Vagina (tissue), 2 donors: ENCODE measurements around the gene MICAL2. TPM values are rescaled to one million over a fixed set of nuclear protein-coding genes. Genes with fewer than 3 reads are reported as not detected.

Experiments used
- DNase-seq, 2 donors: peaks; one replicate each; pipeline ENCODE4 v3.0.0-alpha.2; 2017; ENCODE audit errors: extremely low spot score in 2 of 2
- H3K27ac ChIP-seq: fragments of 200-600 bp; sonication (generic); one replicate; pipeline ENCODE4 v1.5.1; 2019
- H3K27me3 ChIP-seq: fragments of 200-600 bp; sonication (generic); one replicate; pipeline ENCODE4 v1.5.1; 2019
- H3K36me3 ChIP-seq, 2 donors: fragments of 200-600 bp; sonication (generic); one replicate each; pipeline ENCODE4 v1.5.1; 2017 to 2019
- H3K4me1 ChIP-seq: fragments of 200-600 bp; sonication (generic); one replicate; pipeline ENCODE4 v1.5.1; 2019
- H3K4me3 ChIP-seq, 2 donors: fragments of 200-600 bp; sonication (generic); 1 replicate in 1 of 2; 2 replicates in 1 of 2; pipeline ENCODE4 v1.5.1; 2016 to 2019
- H3K9me3 ChIP-seq: fragments of 200-600 bp; sonication (generic); one replicate; pipeline ENCODE4 v1.5.1; 2019
- CTCF ChIP-seq, 3 experiments: fragments of 450-650 bp in 2 of 3; fragments of 200-600 bp in 1 of 3; sonication (generic) in 1 of 3; IDR thresholded peaks; one replicate each; pipeline ENCODE4 v1.5.1; 2017 to 2019; ENCODE audit warnings: antibody characterized with exemption in 3 of 3, mild to moderate bottlenecking in 2 of 3, moderate library complexity in 2 of 3
- POLR2A ChIP-seq, 2 donors: fragments of 450-650 bp; IDR thresholded peaks; one replicate each; pipeline ENCODE4 v1.6.1; 2017; ENCODE audit warnings: antibody characterized with exemption in 2 of 2, mild to moderate bottlenecking in 2 of 2, moderate library complexity in 2 of 2
- POLR2AphosphoS5 ChIP-seq, 2 donors: sonication (generic); formaldehyde crosslinking; IDR thresholded peaks; one replicate each; pipeline ENCODE4 v1.9.0; 2017; ENCODE audit warnings: antibody characterized with exemption in 2 of 2, mild to moderate bottlenecking in 2 of 2, low read depth in 1 of 2; ENCODE audit not compliant: insufficient read depth in 1 of 2
- intact Hi-C: fragments of 100-400 bp; cut with DNase I; formaldehyde crosslinking; loops from one replicate; pipeline ENCODE4 v1.15.1; 2023
- total RNA-seq: library from RNA; depleted of rRNA; stranded (reverse); fragments of >200 nt; gene quantifications from one replicate; pipeline ENCODE4 v1.2.3, GENCODE V29; 2016

MICAL2 gene
- total RNA-seq, 1 donor from 2014 or later = 41.7 TPM

DNA sequence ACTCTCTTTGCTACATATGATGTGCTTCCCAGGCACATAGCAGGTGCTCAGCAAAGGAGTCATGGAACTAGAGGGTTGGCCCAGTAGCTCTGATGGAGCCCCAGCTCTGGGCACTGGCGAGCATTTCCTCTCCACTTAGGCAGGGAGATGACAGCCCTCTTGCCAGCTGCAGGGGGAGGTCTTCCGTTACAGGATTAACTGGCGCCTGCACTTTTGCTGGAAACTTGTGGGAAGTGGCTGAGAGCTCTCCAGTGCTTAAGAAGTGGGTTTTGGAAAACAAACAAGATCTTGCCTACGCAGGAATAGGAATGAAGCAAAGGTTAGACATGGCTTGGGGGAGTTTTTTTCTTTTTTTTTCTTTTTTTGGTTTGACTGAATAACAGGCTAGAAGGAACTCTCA lies 75.5 kb downstream of the MICAL2 start:
- TF ChIP-seq CTCF (IDR thresholded peaks at IDR 0.05) (no peak), POLR2A (IDR thresholded peaks at IDR 0.05) (no peak), POLR2AphosphoS5 (IDR thresholded peaks at IDR 0.05; ENCODE audit: insufficient read depth in 1 of 2, low read depth in 1 of 2) (no peak)
- Histone ChIP-seq H3K4me3 (no peak overlapping the region), H3K27me3 (no peaks in the 10 kb centered on the region), H3K27ac (no peak overlapping the region), H3K4me1 (peaks cover 22% of the 10 kb centered on the region), H3K9me3 (no peaks in the 10 kb centered on the region), H3K36me3 (no peaks in the 10 kb centered on the region)
- no peak for DNase-seq
- intact Hi-C loops = no loop called here

- no peak for TF ChIP-seq POLR2A (IDR thresholded peaks at IDR 0.05)
- TF ChIP-seq POLR2AphosphoS5 (IDR thresholded peaks at IDR 0.05; ENCODE audit: insufficient read depth in 1 of 2, low read depth in 1 of 2) = no peak
- no peak for TF ChIP-seq CTCF (IDR thresholded peaks at IDR 0.05)
- intact Hi-C loops = no loop called here
- H3K4me3 ChIP-seq = no peak overlapping the region
- H3K36me3 ChIP-seq = no peaks in the 10 kb centered on the region
- no peak for DNase-seq
- H3K9me3 ChIP-seq = no peaks in the 10 kb centered on the region
- no peaks in the 10 kb centered on the region for H3K27me3 ChIP-seq
- H3K27ac ChIP-seq = no peak overlapping the region
- peaks cover 22% of the 10 kb centered on the region for H3K4me1 ChIP-seq
Measured at GRCh38 chr11:12186701-12187100, 76.3 kb downstream of the MICAL2 start.

GRCh38 chr11:12187399-12187798 lies 77.0 kb downstream of the MICAL2 start:
- intact Hi-C loops = no loop called here
- TF ChIP-seq POLR2AphosphoS5 (IDR thresholded peaks at IDR 0.05; ENCODE audit: insufficient read depth in 1 of 2, low read depth in 1 of 2) = no peak
- no peak for TF ChIP-seq POLR2A (IDR thresholded peaks at IDR 0.05)
- no peak for TF ChIP-seq CTCF (IDR thresholded peaks at IDR 0.05)
- H3K4me1 ChIP-seq = peaks cover 20% of the 10 kb centered on the region
- no peaks in the 10 kb centered on the region for H3K27me3 ChIP-seq
- H3K4me3 ChIP-seq = no peak overlapping the region
- no peak for DNase-seq
- H3K36me3 ChIP-seq = no peaks in the 10 kb centered on the region
- no peak overlapping the region for H3K27ac ChIP-seq
- H3K9me3 ChIP-seq = no peaks in the 10 kb centered on the region

GRCh38 chr11:12188548-12189317 lies 78.3 kb downstream of the MICAL2 start:
- H3K4me3 ChIP-seq = no peak overlapping the region
- TF ChIP-seq POLR2A (IDR thresholded peaks at IDR 0.05) (no peak), CTCF (IDR thresholded peaks at IDR 0.05) (no peak), POLR2AphosphoS5 (IDR thresholded peaks at IDR 0.05; ENCODE audit: insufficient read depth in 1 of 2, low read depth in 1 of 2) (no peak)
- intact Hi-C loops = no loop called here
- H3K4me1 ChIP-seq = peaks cover 7% of the 10 kb centered on the region
- H3K36me3 ChIP-seq = no peaks in the 10 kb centered on the region
- no peaks in the 10 kb centered on the region for H3K27me3 ChIP-seq
- no peak for DNase-seq
- no peaks in the 10 kb centered on the region for H3K9me3 ChIP-seq
- H3K27ac ChIP-seq = no peak overlapping the region

GRCh38 chr11:12189543-12190235 lies 79.3 kb downstream of the MICAL2 start:
- H3K9me3 ChIP-seq = no peaks in the 10 kb centered on the region
- H3K36me3 ChIP-seq = no peaks in the 10 kb centered on the region
- DNase-seq = no peak
- H3K27ac ChIP-seq = no peak overlapping the region
- no peaks in the 10 kb centered on the region for H3K27me3 ChIP-seq
- no peak overlapping the region for H3K4me3 ChIP-seq
- peaks cover 7% of the 10 kb centered on the region for H3K4me1 ChIP-seq
- intact Hi-C loops = no loop called here
- TF ChIP-seq POLR2A (IDR thresholded peaks at IDR 0.05) (no peak), POLR2AphosphoS5 (IDR thresholded peaks at IDR 0.05; ENCODE audit: insufficient read depth in 1 of 2, low read depth in 1 of 2) (peak; percentile 25 to 68)
